GM12878 (cell line): ENCODE results near the gene ZNF792. TPM values are rescaled to one million over a fixed set of nuclear protein-coding genes. Genes with fewer than 3 reads are reported as not detected.

Experiments
- ATF3 ChIP-seq: IDR thresholded peaks from 2 replicates; pipeline ENCODE4 v1.6.1; 2011; ENCODE audit warnings: low read depth, mild to moderate bottlenecking, low read length, moderate library complexity, borderline replicate concordance; ENCODE audit errors: extremely low read depth
- ATF7 ChIP-seq: fragments of 450-650 bp; IDR thresholded peaks from 2 replicates; pipeline ENCODE4 v1.6.1; 2016; ENCODE audit warnings: low read depth, mild to moderate bottlenecking
- CUX1 ChIP-seq: IDR thresholded peaks from 2 replicates; pipeline ENCODE4 v1.6.1; 2012; ENCODE audit warnings: improper control_type of control experiment, low read depth, low read length; ENCODE audit not compliant: insufficient replicate concordance
- E2F4 ChIP-seq: IDR thresholded peaks from 2 replicates; pipeline ENCODE4 v1.6.1; 2012; ENCODE audit warnings: low read depth, low read length, improper control_type of control experiment
- EP300 ChIP-seq, 2 experiments: fragments of 150-350 bp in 1 of 2; IDR thresholded peaks; 2 replicates each; pipeline ENCODE4 v1.6.1; 2011 to 2012; ENCODE audit warnings: low read depth in 2 of 2, low read length in 2 of 2, borderline replicate concordance in 1 of 2, improper control_type of control experiment in 1 of 2, inconsistent platforms in 1 of 2; ENCODE audit not compliant: control insufficient read depth in 1 of 2
- ETV6 ChIP-seq, 2 experiments: fragments of 450-650 bp in 1 of 2; IDR thresholded peaks in 1 of 2; conservative IDR thresholded peaks in 1 of 2; 2 replicates each; pipeline ENCODE4 v1.6.1; 2014; ENCODE audit warnings: antibody characterized with exemption in 1 of 2, borderline replicate concordance in 1 of 2, low read depth in 1 of 2, mild to moderate bottlenecking in 1 of 2, moderate library complexity in 1 of 2
- HDAC2 ChIP-seq: fragments of 200-600 bp; sonication (generic); IDR thresholded peaks from 2 replicates; pipeline ENCODE4 v1.6.1; 2017
- HDAC6 ChIP-seq: fragments of 200-600 bp; sonication (generic); IDR thresholded peaks from one replicate; pipeline ENCODE4 v1.8.0; 2017; ENCODE audit warnings: antibody characterized with exemption; ENCODE audit not compliant: unreplicated experiment
- HSF1 ChIP-seq: fragments of 150-350 bp; IDR thresholded peaks from 2 replicates; pipeline ENCODE4 v1.6.1; 2014; ENCODE audit warnings: mild to moderate bottlenecking, low read depth, low read length
- IRF4 ChIP-seq: IDR thresholded peaks from 2 replicates; pipeline ENCODE4 v1.6.1; 2011; ENCODE audit warnings: low read depth, low read length
- KAT2A ChIP-seq: conservative IDR thresholded peaks from 2 replicates; pipeline ENCODE4 v1.6.1; 2011; ENCODE audit warnings: low read depth, low read length; ENCODE audit not compliant: control insufficient read depth
- PML ChIP-seq: IDR thresholded peaks from 2 replicates; pipeline ENCODE4 v1.6.1; 2012; ENCODE audit warnings: low read length, inconsistent platforms
- RUNX3 ChIP-seq: IDR thresholded peaks from 2 replicates; pipeline ENCODE4 v1.6.1; 2012; ENCODE audit warnings: low read length, inconsistent platforms
- YY1 ChIP-seq: IDR thresholded peaks from 2 replicates; pipeline ENCODE4 v1.6.1; 2011; ENCODE audit warnings: low read depth, mild to moderate bottlenecking, low read length
- ZBED1 ChIP-seq: IDR thresholded peaks from 2 replicates; pipeline ENCODE4 v1.6.1; 2016; ENCODE audit warnings: borderline replicate concordance
- ZNF687 ChIP-seq: fragments of 450-650 bp; IDR thresholded peaks from 2 replicates; pipeline ENCODE4 v1.6.1; 2017; ENCODE audit warnings: mild to moderate bottlenecking, moderate library complexity
- ZZZ3 ChIP-seq: IDR thresholded peaks from 2 replicates; pipeline ENCODE4 v1.6.1; 2011; ENCODE audit warnings: low read depth; ENCODE audit not compliant: control insufficient read depth, insufficient read length
- polyA plus RNA-seq, 11 experiments: library from polyadenylated mRNA; depleted of rRNA in 4 of 11; unstranded in 6 of 11; stranded (reverse) in 5 of 11; fragments of >200 nt; fragmentation: Nextera tagmentation in 4 of 11; fragmentation: Illumina TruSeq in 1 of 11; extraction: Ambion mirVana in 4 of 11; extraction: Trizol in 1 of 11; gene quantifications; 1 replicate in 1 of 11; 2 replicates in 10 of 11; pipeline versions ENCODE4 v1.2.1 to v1.2.3, GENCODE V29; 2011 to 2016; ENCODE audit warnings: inconsistent platforms in 2 of 11, missing spikeins in 2 of 11, low read depth in 1 of 11
- total RNA-seq, 4 experiments: library from RNA; depleted of rRNA in 3 of 4; stranded (reverse); fragments of >200 nt in 3 of 4; fragmentation: Illumina TruSeq in 1 of 4; extraction: Trizol in 1 of 4; gene quantifications; 2 replicates each; pipeline versions ENCODE4 v1.2.1 to v1.2.3, GENCODE V29; 2013 to 2021

Gene ZNF792
- total and polyA plus RNA-seq, 10 of the 15 experiments (the other 5 are each of a cell fraction or from before 2014, with no cell fraction given), result 0.53 to 4.8 (median 1.3) TPM

GRCh38 chr19:34990578-34991192 is 26.7 kb upstream of the ZNF792 start (continued):
- no peak for TF ChIP-seq ATF3
- no peak for TF ChIP-seq KAT2A
- TF ChIP-seq HDAC6, result no peak
- TF ChIP-seq ATF7, result peak; percentile 50; the same call in 1 of the 2 replicates
- TF ChIP-seq EP300 (IDR thresholded peaks at IDR 0.05; ENCODE audit: borderline replicate concordance in 1 of 2, control insufficient read depth in 1 of 2, low read depth in 2 of 2, low read length in 2 of 2), result peak; percentile 64 to 79; a peak in 2 of 4 replicates
- 0 out of 2 replicates have a peak, but pooled peaks have one; percentile 32 for TF ChIP-seq IRF4
- TF ChIP-seq E2F4, result no peak
- no peak for TF ChIP-seq PML
- no peak for TF ChIP-seq CUX1
- TF ChIP-seq ETV6 (conservative IDR thresholded peaks at IDR 0.05 in 1 of 2, IDR thresholded peaks at IDR 0.05 in 1 of 2; ENCODE audit: borderline replicate concordance in 1 of 2, low read depth in 1 of 2), result no peak
- no peak for TF ChIP-seq HDAC2
- no peak for TF ChIP-seq YY1
- TF ChIP-seq HSF1, result no peak
- no peak for TF ChIP-seq ZBED1
- TF ChIP-seq ZNF687, result no peak
- no peak for TF ChIP-seq ZZZ3
- peak; percentile 83 for TF ChIP-seq RUNX3
